Neutrophil (primary cell): Measurements from ENCODE around the gene ASB15.

Experiments used
- H3K27ac ChIP-seq: fragments of 200-600 bp; sonication (generic); 2 replicates; pipeline ENCODE4 v1.5.1; 2016; ENCODE audit warnings: mild to moderate bottlenecking, moderate library complexity
- H3K27me3 ChIP-seq: fragments of 200-600 bp; sonication (generic); 2 replicates; pipeline ENCODE4 v1.6.0; 2016; ENCODE audit warnings: mild to moderate bottlenecking
- H3K36me3 ChIP-seq: fragments of 200-600 bp; sonication (generic); 2 replicates; pipeline ENCODE4 v1.5.1; 2017
- H3K4me1 ChIP-seq, 2 experiments: fragments of 200-600 bp in 1 of 2; sonication (generic) in 1 of 2; 1 replicate in 1 of 2; 2 replicates in 1 of 2; pipeline versions ENCODE4 v1.5.1 to v1.6.1; 2013 to 2016; ENCODE audit warnings: low read depth in 1 of 2, low read length in 1 of 2, mild to moderate bottlenecking in 1 of 2, moderate library complexity in 1 of 2; ENCODE audit not compliant: control insufficient read depth in 1 of 2, insufficient read depth in 1 of 2
- H3K4me3 ChIP-seq, 2 experiments: fragments of 200-600 bp in 1 of 2; sonication (generic) in 1 of 2; 1 replicate in 1 of 2; 2 replicates in 1 of 2; pipeline ENCODE4 v1.5.1; 2013 to 2016; ENCODE audit warnings: low read depth in 1 of 2, low read length in 1 of 2, mild to moderate bottlenecking in 1 of 2, moderate library complexity in 1 of 2
- H3K9me3 ChIP-seq: fragments of 200-600 bp; sonication (generic); 2 replicates; pipeline ENCODE4 v1.5.1; 2016
- CTCF ChIP-seq: fragments of 200-600 bp; sonication (generic); IDR thresholded peaks from 2 replicates; pipeline ENCODE4 v1.5.1; 2016; ENCODE audit warnings: antibody characterized with exemption

ASB15 gene

GRCh38 chr7:123637203-123637602, 35.6 kb downstream of the ASB15 start:
- H3K36me3 ChIP-seq = no peaks in the 10 kb centered on the region
- H3K4me1 ChIP-seq = no peaks in the 10 kb centered on the region
- no peak for TF ChIP-seq CTCF
- peaks cover 43% of the 10 kb centered on the region for H3K27me3 ChIP-seq
- H3K9me3 ChIP-seq = no peaks in the 10 kb centered on the region
- no peak overlapping the region for H3K27ac ChIP-seq
- H3K4me3 ChIP-seq = no peak overlapping the region

- TF ChIP-seq CTCF = no peak
These were observed 36.3 kb downstream of the ASB15 start for GRCh38 chr7:123637878-123638277.

GRCh38 chr7:123639631-123640030, 38.0 kb downstream of the ASB15 start:
- peaks cover 67% of the 10 kb centered on the region for H3K27me3 ChIP-seq
- TF ChIP-seq CTCF = no peak
- no peak overlapping the region for H3K27ac ChIP-seq
- H3K4me3 ChIP-seq = no peak overlapping the region
- H3K9me3 ChIP-seq = no peaks in the 10 kb centered on the region
- H3K36me3 ChIP-seq = no peaks in the 10 kb centered on the region
- peaks cover 0 to 2% of the 10 kb centered on the region in 2 experiments for H3K4me1 ChIP-seq

More at GRCh38 chr7:123637878-123638277, 36.3 kb downstream of the ASB15 start:
- Histone ChIP-seq H3K27me3 (peaks cover 50% of the 10 kb centered on the region), H3K36me3 (no peaks in the 10 kb centered on the region), H3K4me1 (no peaks in the 10 kb centered on the region), H3K9me3 (no peaks in the 10 kb centered on the region), H3K4me3 (no peak overlapping the region), H3K27ac (no peak overlapping the region)

- Histone ChIP-seq H3K27me3 (peaks cover 68% of the 10 kb centered on the region), H3K36me3 (no peaks in the 10 kb centered on the region), H3K9me3 (no peaks in the 10 kb centered on the region), H3K4me3 (no peak overlapping the region), H3K4me1 (peaks cover 6 to 8% of the 10 kb centered on the region in 2 experiments), H3K27ac (no peak overlapping the region)
- TF ChIP-seq CTCF = no peak
These were observed 39.0 kb downstream of the ASB15 start for GRCh38 chr7:123640583-123640982.

GRCh38 chr7:123641901-123642300, 40.3 kb downstream of the ASB15 start:
- no peak overlapping the region for H3K4me3 ChIP-seq
- no peak overlapping the region for H3K27ac ChIP-seq
- peaks cover 57% of the 10 kb centered on the region for H3K27me3 ChIP-seq
- H3K36me3 ChIP-seq = no peaks in the 10 kb centered on the region
- H3K4me1 ChIP-seq = peaks cover 11 to 16% of the 10 kb centered on the region in 2 experiments
- TF ChIP-seq CTCF = no peak
- no peaks in the 10 kb centered on the region for H3K9me3 ChIP-seq
